Caki2 (cell line): Measurements from ENCODE around the gene ZNF565. TPM values are rescaled to one million over a fixed set of nuclear protein-coding genes. Genes with fewer than 3 reads are reported as not detected.
"Not testable (repeated sequence)": the region's sequence is repeated elsewhere in the genome, so short reads cannot be mapped to it uniquely, and the experiment has no call there.

Source experiments
- DNase-seq: peaks from one replicate; pipeline ENCODE4 v3.0.0-alpha.2; 2015; ENCODE audit warnings: low read depth
- in situ Hi-C: cut with HindIII; loops from 2 replicates; pipeline ENCODE4 v1.10.0; 2016; ENCODE audit warnings: low sequenced_read_pairs, low pct_unique_long_range_greater_than_20kb, mixed read lengths
- total RNA-seq: library from RNA; depleted of rRNA; stranded (reverse); fragments of >200 nt; shearing (Covaris generic); gene quantifications from 2 replicates; pipeline ENCODE4 v1.2.3, GENCODE V29; 2014; ENCODE audit warnings: low replicate concordance; rRNA removed

ZNF565 gene
- total RNA-seq, 1 experiment from 2014 or later = 1.6 TPM

GRCh38 chr19:36134867-36135266, 79.6 kb downstream of the ZNF565 start:
- in situ Hi-C loops, DNase-seq: not testable (repeated sequence)

Other genes starting within 250 kb of the ZNF565 start
- 54.3 and 64.8 TPM in 2 replicates for gene SDHAF1, start 219.5 kb downstream of the ZNF565 start, total RNA-seq
- gene SYNE4, start 205.9 kb downstream of the ZNF565 start, total RNA-seq = 1.4 TPM in 1 of 2 replicates, not detected in the other
- gene ALKBH6, start 200.5 kb downstream of the ZNF565 start, total RNA-seq = 41.7 and 47.3 TPM in 2 replicates
- gene CLIP3, start 181.8 kb downstream of the ZNF565 start, total RNA-seq = 1.1 and 2.3 TPM in 2 replicates
- 3.6 and 11.7 TPM in 2 replicates for gene THAP8, start 160.4 kb downstream of the ZNF565 start, total RNA-seq
- 8.5 and 10.3 TPM in 2 replicates for gene WDR62, start 159.8 kb downstream of the ZNF565 start, total RNA-seq
- gene OVOL3, start 103.5 kb downstream of the ZNF565 start, total RNA-seq = not detected in 2 replicates
- 110 and 136 TPM in 2 replicates for gene POLR2I, start 99.8 kb downstream of the ZNF565 start, total RNA-seq
- gene TBCB, start 99.2 kb downstream of the ZNF565 start, total RNA-seq = 369 and 423 TPM in 2 replicates
- 218 and 288 TPM in 2 replicates for gene CAPNS1, start 74.6 kb downstream of the ZNF565 start, total RNA-seq
- gene COX7A1, start 62.2 kb downstream of the ZNF565 start, total RNA-seq = not detected in 2 replicates
- gene ZNF146, start 441 bp upstream of the ZNF565 start, total RNA-seq = 31.7 and 38.0 TPM in 2 replicates
- gene ZFP14, start 164.5 kb upstream of the ZNF565 start, total RNA-seq = 2.4 and 4.1 TPM in 2 replicates
- 1.2 and 4.3 TPM in 2 replicates for gene ZFP82, start 204.0 kb upstream of the ZNF565 start, total RNA-seq